Aorta (tissue), 5 donors: ENCODE data around the gene AGFG1. TPM values are rescaled to one million over a fixed set of nuclear protein-coding genes. Genes with fewer than 3 reads are reported as not detected.
A peak's percentile ranks its signal among the peaks of the same experiment; 100 is the strongest.

Experiments
- ATAC-seq: fragments of 200-7000 bp; cut with Tn5 transposase; one replicate; pipeline ENCODE4 v1.9.1; 2022; ENCODE audit warnings: moderate library complexity; ENCODE audit not compliant: low FRiP score
- DNase-seq, 2 donors: peaks; one replicate each; pipeline ENCODE4 v3.0.0-alpha.2; 2020
- H3K27ac ChIP-seq, 2 donors: one replicate each; pipeline ENCODE4 v1.5.1; 2013; ENCODE audit warnings: low read length in 2 of 2, mild to moderate bottlenecking in 2 of 2, moderate library complexity in 2 of 2, control low read depth in 1 of 2, inconsistent platforms in 1 of 2, low read depth in 1 of 2
- H3K27me3 ChIP-seq, 2 donors: one replicate each; pipeline ENCODE4 v1.6.1; 2013; ENCODE audit warnings: control low read depth in 1 of 2, low read length in 1 of 2, mild to moderate bottlenecking in 1 of 2, moderate library complexity in 1 of 2; ENCODE audit not compliant: insufficient read depth in 2 of 2, control insufficient read depth in 1 of 2
- H3K36me3 ChIP-seq, 2 donors: one replicate each; pipeline ENCODE4 v1.6.1; 2013; ENCODE audit warnings: control low read depth in 1 of 2, low read length in 1 of 2, mild to moderate bottlenecking in 1 of 2; ENCODE audit not compliant: insufficient read depth in 2 of 2, control insufficient read depth in 1 of 2
- H3K4me1 ChIP-seq, 2 donors: one replicate each; pipeline ENCODE4 v1.6.1; 2013; ENCODE audit warnings: low read length in 2 of 2, control low read depth in 1 of 2, mild to moderate bottlenecking in 1 of 2, moderate library complexity in 1 of 2; ENCODE audit not compliant: insufficient read depth in 2 of 2, control insufficient read depth in 1 of 2
- H3K4me3 ChIP-seq, 2 donors: one replicate each; pipeline ENCODE4 v1.5.1; 2013; ENCODE audit warnings: low read length in 2 of 2, control low read depth in 1 of 2, mild to moderate bottlenecking in 1 of 2
- H3K9me3 ChIP-seq: one replicate; pipeline ENCODE4 v1.6.1; 2013; ENCODE audit warnings: mild to moderate bottlenecking, low read length; ENCODE audit not compliant: control insufficient read depth
- WGBS, 2 donors: extraction: QIAGEN DNeasy Blood & Tissue Kit; methylation state at CpG; one replicate each; pipeline ENCODE4 v1.1.7; 2013; 5-methylcytosine and 5-hydroxymethylcytosine counted together
- intact Hi-C, 2 donors: fragments of 100-400 bp; cut with DNase I; formaldehyde crosslinking; loops; one replicate each; pipeline versions ENCODE4 v1.14.2 to v1.15.0; 2022
- polyA plus RNA-seq, 2 donors: library from polyadenylated mRNA; stranded (reverse); fragments of 200-250 nt; gene quantifications; one replicate each; pipeline ENCODE4 v1.2.3, GENCODE V29; 2013
- total RNA-seq, 2 donors: library from RNA; stranded (reverse); fragmentation: NEBNext Ultra II Directional; extraction: Animal tissue kit (Norgen Biotek cat#: 25700); gene quantifications; one replicate each; pipeline ENCODE4 v1.2.1, GENCODE V29; 2021
- donor health status: healthy with polysubstance abuse.
- donor health status: Bipolar disorder and iron deficiency.
- donor health status: DM: no; HTN: no; CAD: no.
- donor health status: DM: no; HTN: no; CAD: no.
- donor health status: DM: yes; HTN: yes; CAD: no.

The AGFG1 gene
- total and polyA plus RNA-seq, 4 donors, result 27.0 to 82.9 (median 56.0) TPM

DNA sequence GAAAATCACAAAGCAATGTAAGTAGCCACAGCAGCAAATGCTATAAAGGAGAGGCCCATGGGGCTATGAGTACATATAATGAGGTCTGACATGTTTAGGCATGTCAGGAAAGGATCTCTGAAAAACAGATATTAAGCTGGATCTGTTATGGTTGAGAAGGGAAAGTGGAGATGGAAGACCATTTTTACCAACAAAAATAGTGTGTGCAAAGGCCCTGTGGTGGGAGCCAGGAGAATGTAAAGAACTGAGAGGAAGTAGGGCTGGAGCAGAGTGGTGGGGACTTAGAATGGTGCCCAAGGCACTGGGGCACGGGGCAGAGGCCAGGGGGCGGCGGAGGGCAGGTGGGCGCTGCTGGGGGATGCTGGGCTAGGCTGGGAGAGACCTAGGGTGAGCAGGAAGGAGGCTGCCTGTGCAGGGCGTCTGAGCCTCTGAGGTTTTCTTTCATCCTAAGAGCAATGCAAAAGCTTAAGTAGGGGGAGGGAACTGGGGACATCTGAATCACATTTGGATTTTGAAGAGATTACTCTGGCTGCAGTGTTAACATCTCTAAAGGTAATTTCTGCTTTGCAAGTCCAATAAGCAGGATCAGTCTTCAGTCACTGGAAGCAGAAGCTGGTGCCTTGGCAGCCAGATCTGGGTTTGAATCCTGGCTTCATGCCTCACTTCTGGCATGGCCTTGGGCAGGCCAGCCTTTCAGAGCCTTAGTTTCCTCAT lies 4.9 kb upstream of the AGFG1 start:
- WGBS, 2 donors, result 90 to 92% methylated on average over 5 of the region's 5 CpGs
- peak overlapping the region; percentile 23 to 88 for H3K27ac ChIP-seq
- no peaks in the 10 kb centered on the region for H3K9me3 ChIP-seq
- H3K4me3 ChIP-seq, result no peak overlapping the region
- DNase-seq (no peak), ATAC-seq (no peak)
- intact Hi-C loops, result loop anchor here (5.0 to 10.0 kb wide), 2 partner anchors 60 to 142 kb away; partner anchors contain the start of gene MFF (in 1 of the 2)
- H3K27me3 ChIP-seq, result no peaks in the 10 kb centered on the region
- H3K4me1 ChIP-seq, result no peaks in the 10 kb centered on the region
- H3K36me3 ChIP-seq, result no peaks in the 10 kb centered on the region

DNA sequence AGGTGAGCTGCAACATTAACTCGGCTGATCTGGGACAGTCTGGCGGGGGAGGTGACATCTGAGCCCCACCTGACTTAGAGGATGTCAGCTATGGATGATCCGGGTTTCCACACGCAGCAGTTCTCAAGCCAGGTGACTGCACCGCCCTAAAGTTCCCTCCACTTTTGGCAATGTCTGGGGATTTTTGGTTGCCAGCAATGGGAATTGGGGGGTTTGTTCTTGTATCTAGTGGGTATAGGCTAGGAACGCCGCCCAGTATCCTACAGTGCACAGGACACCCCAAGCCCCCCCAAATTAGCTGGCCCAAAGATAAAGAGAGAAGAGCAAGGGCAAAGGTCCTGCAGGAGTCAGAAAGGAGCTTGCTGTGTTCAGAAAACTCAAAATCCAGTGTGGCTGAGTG lies 544 bp upstream of the AGFG1 start:
- peaks cover 0 to 2% of the 10 kb centered on the region in 2 donors for H3K4me1 ChIP-seq
- no peaks in the 10 kb centered on the region for H3K9me3 ChIP-seq
- no peaks in the 10 kb centered on the region for H3K27me3 ChIP-seq
- WGBS, 2 donors, result 82 to 83% methylated on average over 7 of the region's 7 CpGs
- ATAC-seq, result no peak
- H3K27ac ChIP-seq, result no peak overlapping the region
- no peak for DNase-seq
- H3K36me3 ChIP-seq, result no peaks in the 10 kb centered on the region
- H3K4me3 ChIP-seq, result no peak overlapping the region
- intact Hi-C loops, result loop anchor here (5.0 to 10.0 kb wide), 3 partner anchors 46 to 293 kb away; no protein-coding TSS in a partner anchor

GRCh38 chr2:227472265-227473121 lies 537 bp downstream of the AGFG1 start:
- intact Hi-C loops, result loop anchor here (5.0 to 10.0 kb wide), 3 partner anchors 45 to 292 kb away; no protein-coding TSS in a partner anchor
- Histone ChIP-seq H3K9me3 (no peaks in the 10 kb centered on the region), H3K27me3 (no peaks in the 10 kb centered on the region), H3K4me3 (peak overlapping the region; percentile 85 to 98), H3K36me3 (no peaks in the 10 kb centered on the region), H3K4me1 (peaks cover 0 to 2% of the 10 kb centered on the region in 2 donors), H3K27ac (peak overlapping the region; percentile 49 to 85)
- DNase-seq (peak; percentile 64 to 83), ATAC-seq (peak; percentile 56)
- 0 to 1% methylated on average over 42 to 106 of the region's 106 CpGs for WGBS, 2 donors

- Histone ChIP-seq H3K27ac (no peak overlapping the region), H3K27me3 (no peaks in the 10 kb centered on the region), H3K4me1 (peaks cover 0 to 2% of the 10 kb centered on the region in 2 donors), H3K36me3 (no peaks in the 10 kb centered on the region), H3K9me3 (no peaks in the 10 kb centered on the region), H3K4me3 (peak overlapping the region; percentile 85 to 98)
- ATAC-seq (no peak), DNase-seq (no peak)
- intact Hi-C loops, result loop anchor here (5.0 to 10.0 kb wide), 3 partner anchors 44 to 292 kb away; no protein-coding TSS in a partner anchor
- 2 to 3% methylated on average over 9 of the region's 9 CpGs for WGBS, 2 donors
Measured at GRCh38 chr2:227473122-227473461, 1.1 kb downstream of the AGFG1 start.

DNA sequence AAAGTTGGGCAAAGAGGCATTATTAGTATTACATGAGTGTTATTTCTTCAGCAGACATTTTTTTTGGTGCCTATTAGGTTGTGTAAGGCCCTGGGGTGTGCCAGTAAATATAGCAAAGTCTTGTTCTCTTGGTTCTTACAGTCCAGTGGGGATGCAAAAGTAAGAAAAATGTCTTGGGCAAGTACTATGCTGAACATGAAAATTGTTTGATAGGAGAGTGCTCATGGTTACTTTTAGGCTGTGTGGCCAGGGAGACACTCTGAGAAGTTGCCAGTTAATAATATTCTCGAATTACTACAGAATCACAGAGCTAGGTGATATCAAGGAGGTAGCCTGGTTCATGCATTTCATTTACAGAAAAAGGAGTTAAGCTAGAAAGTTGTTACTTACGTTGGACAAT lies 1.9 kb downstream of the AGFG1 start:
- ATAC-seq (no peak), DNase-seq (no peak)
- no peaks in the 10 kb centered on the region for H3K9me3 ChIP-seq
- H3K27ac ChIP-seq, result no peak overlapping the region
- H3K27me3 ChIP-seq, result no peaks in the 10 kb centered on the region
- H3K4me1 ChIP-seq, result peaks cover 0 to 2% of the 10 kb centered on the region in 2 donors
- H3K36me3 ChIP-seq, result no peaks in the 10 kb centered on the region
- H3K4me3 ChIP-seq, result no peak overlapping the region
- 18% methylated on average over 2 of the region's 2 CpGs for WGBS, 2 donors
- intact Hi-C loops, result loop anchor here (5.0 to 10.0 kb wide), 3 partner anchors 43 to 291 kb away; no protein-coding TSS in a partner anchor

DNA sequence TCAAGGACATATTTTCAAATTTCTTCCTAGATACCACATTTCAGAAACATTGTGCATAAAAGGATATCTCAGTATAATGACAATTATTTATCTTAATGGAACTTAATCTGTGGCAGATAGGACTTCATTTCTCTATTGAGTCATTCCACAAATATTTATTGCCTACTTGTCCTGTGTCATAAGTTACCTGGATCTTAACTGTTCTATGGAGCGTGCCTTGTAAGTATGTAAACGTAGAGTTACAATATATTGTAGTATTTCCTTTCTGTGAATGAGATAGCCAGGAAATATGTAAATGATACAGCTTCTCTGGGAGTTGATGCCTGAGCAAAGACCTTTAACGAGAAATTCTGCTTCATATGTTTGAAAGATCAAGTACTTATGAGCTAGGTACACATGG lies 2.5 kb downstream of the AGFG1 start:
- H3K27me3 ChIP-seq, result no peaks in the 10 kb centered on the region
- DNase-seq, result no peak
- intact Hi-C loops, result loop anchor here (5.0 to 10.0 kb wide), 3 partner anchors 43 to 290 kb away; no protein-coding TSS in a partner anchor
- no peak for ATAC-seq
- no peak overlapping the region for H3K27ac ChIP-seq
- no peaks in the 10 kb centered on the region for H3K9me3 ChIP-seq
- H3K4me1 ChIP-seq, result peaks cover 0 to 2% of the 10 kb centered on the region in 2 donors
- 50 to 59% methylated on average over 3 of the region's 3 CpGs for WGBS, 2 donors
- no peaks in the 10 kb centered on the region for H3K36me3 ChIP-seq
- no peak overlapping the region for H3K4me3 ChIP-seq

- DNase-seq (no peak), ATAC-seq (no peak)
- Histone ChIP-seq H3K36me3 (no peaks in the 10 kb centered on the region), H3K4me3 (no peak overlapping the region), H3K27me3 (no peaks in the 10 kb centered on the region), H3K9me3 (no peaks in the 10 kb centered on the region), H3K4me1 (peaks cover 0 to 2% of the 10 kb centered on the region in 2 donors), H3K27ac (no peak overlapping the region)
- WGBS, 2 donors, result 74 to 77% methylated on average over 4 of the region's 4 CpGs
- intact Hi-C loops, result loop anchor here in 1 of 2 donors (10.0 kb wide), 1 partner anchor 288 kb away; no protein-coding TSS in a partner anchor
Measured at GRCh38 chr2:227477291-227477690, 5.3 kb downstream of the AGFG1 start.

GRCh38 chr2:227479865-227480475 lies 8.0 kb downstream of the AGFG1 start:
- Histone ChIP-seq H3K4me3 (no peak overlapping the region), H3K27ac (no peak overlapping the region), H3K9me3 (no peaks in the 10 kb centered on the region), H3K27me3 (no peaks in the 10 kb centered on the region), H3K36me3 (no peaks in the 10 kb centered on the region), H3K4me1 (peaks cover 0 to 2% of the 10 kb centered on the region in 2 donors)
- ATAC-seq (no peak), DNase-seq (no peak)
- intact Hi-C loops, result loop anchor here in 1 of 2 donors (10.0 kb wide), 1 partner anchor 285 kb away; no protein-coding TSS in a partner anchor
- 46 to 52% methylated on average over 2 of the region's 2 CpGs for WGBS, 2 donors
